K562 (cell line): ENCODE data around the gene NCOA4. TPM values are rescaled to one million over a fixed set of nuclear protein-coding genes. Genes with fewer than 3 reads are reported as not detected.

Experiments
- DIDO1 ChIP-seq: fragments of 450-650 bp; IDR thresholded peaks from 2 replicates; pipeline ENCODE4 v1.6.1; 2016; ENCODE audit warnings: low read depth, missing biosample characterization, missing genetic modification characterization
- FOXJ2 ChIP-seq: fragments of 200-800 bp; sonication (Bioruptor generic); IDR thresholded peaks from 2 replicates; pipeline ENCODE4 v1.6.1; 2016; ENCODE audit warnings: missing genetic modification characterization, missing compliant biosample characterization
- PHB ChIP-seq: fragments of 250-450 bp; sonication (Bioruptor Pico); IDR thresholded peaks from 2 replicates; pipeline ENCODE4 v1.5.0; 2021
- SMARCA5 ChIP-seq: fragments of 450-650 bp; IDR thresholded peaks from 2 replicates; pipeline ENCODE4 v1.6.1; 2016
- SPI1 ChIP-seq: IDR thresholded peaks from 2 replicates; pipeline ENCODE4 v1.6.1; 2011; ENCODE audit warnings: low read depth, low read length, control low read depth, borderline replicate concordance
- TEAD2 ChIP-seq: fragments of 450-650 bp; IDR thresholded peaks from 2 replicates; pipeline ENCODE4 v1.6.1; 2016; ENCODE audit warnings: missing genetic modification characterization, control low read depth, missing compliant biosample characterization
- ZNF239 ChIP-seq: fragments of 250-450 bp; sonication (Bioruptor Pico); IDR thresholded peaks from 2 replicates; pipeline ENCODE4 v1.4.0; 2020; ENCODE audit warnings: mild to moderate bottlenecking
- polyA plus RNA-seq, 8 experiments: library from polyadenylated mRNA; depleted of rRNA in 4 of 8; stranded (reverse) in 5 of 8; unstranded in 3 of 8; fragments of >200 nt; fragmentation: Nextera tagmentation in 2 of 8; fragmentation: Illumina TruSeq in 1 of 8; extraction: Ambion mirVana in 2 of 8; extraction: Trizol in 1 of 8; gene quantifications; 2 replicates each; pipeline versions ENCODE4 v1.2.1 to v1.2.3, GENCODE V29; 2011 to 2014; ENCODE audit warnings: inconsistent platforms in 1 of 8, missing spikeins in 1 of 8
- total RNA-seq, 7 experiments: library from RNA; depleted of rRNA in 6 of 7; stranded (reverse); fragments of >200 nt in 6 of 7; fragmentation: Illumina TruSeq in 2 of 7; extraction: Trizol in 2 of 7; gene quantifications; 2 replicates each; pipeline versions ENCODE4 v1.2.1 to v1.2.3, GENCODE V29; 2011 to 2021; ENCODE audit warnings: low replicate concordance in 1 of 7
- TF ChIP-seq, protein P1 (sequence below): fragments of 450-650 bp; IDR thresholded peaks from one replicate; pipeline ENCODE4 v1.6.1; 2018; ENCODE audit warnings: mild to moderate bottlenecking, moderate library complexity; ENCODE audit not compliant: partially characterized antibody
- TF ChIP-seq, protein P2 (sequence below): fragments of 250-450 bp; sonication (Bioruptor Pico); IDR thresholded peaks from 2 replicates; pipeline ENCODE4 v1.5.0; 2021; ENCODE audit warnings: mild to moderate bottlenecking, moderate library complexity
- TF ChIP-seq, protein P3 (sequence below): fragments of 450-650 bp; formaldehyde crosslinking; IDR thresholded peaks from 2 replicates; pipeline ENCODE4 v1.4.0; 2022; ENCODE audit warnings: mild to moderate bottlenecking, moderate library complexity
- TF ChIP-seq, protein P4 (sequence below): fragments of 250-450 bp; sonication (Bioruptor Pico); IDR thresholded peaks from 2 replicates; pipeline ENCODE4 v1.5.1; 2021; ENCODE audit warnings: mild to moderate bottlenecking
- TF ChIP-seq, protein P5 (sequence below): IDR thresholded peaks from 2 replicates; pipeline ENCODE4 v1.6.1; 2012; ENCODE audit warnings: low read depth, low read length, improper control_type of control experiment, borderline replicate concordance
- TF ChIP-seq, protein P6 (sequence below): fragments of 250-450 bp; sonication (Bioruptor Pico); IDR thresholded peaks from 2 replicates; pipeline ENCODE4 v1.9.0; 2021; ENCODE audit warnings: mild to moderate bottlenecking, inconsistent platforms

NCOA4 gene
- total and polyA plus RNA-seq, 9 of the 15 experiments (the other 6 are each of a cell fraction or from before 2014, with no cell fraction given), result 89.8 to 283 (median 181) TPM

DNA sequence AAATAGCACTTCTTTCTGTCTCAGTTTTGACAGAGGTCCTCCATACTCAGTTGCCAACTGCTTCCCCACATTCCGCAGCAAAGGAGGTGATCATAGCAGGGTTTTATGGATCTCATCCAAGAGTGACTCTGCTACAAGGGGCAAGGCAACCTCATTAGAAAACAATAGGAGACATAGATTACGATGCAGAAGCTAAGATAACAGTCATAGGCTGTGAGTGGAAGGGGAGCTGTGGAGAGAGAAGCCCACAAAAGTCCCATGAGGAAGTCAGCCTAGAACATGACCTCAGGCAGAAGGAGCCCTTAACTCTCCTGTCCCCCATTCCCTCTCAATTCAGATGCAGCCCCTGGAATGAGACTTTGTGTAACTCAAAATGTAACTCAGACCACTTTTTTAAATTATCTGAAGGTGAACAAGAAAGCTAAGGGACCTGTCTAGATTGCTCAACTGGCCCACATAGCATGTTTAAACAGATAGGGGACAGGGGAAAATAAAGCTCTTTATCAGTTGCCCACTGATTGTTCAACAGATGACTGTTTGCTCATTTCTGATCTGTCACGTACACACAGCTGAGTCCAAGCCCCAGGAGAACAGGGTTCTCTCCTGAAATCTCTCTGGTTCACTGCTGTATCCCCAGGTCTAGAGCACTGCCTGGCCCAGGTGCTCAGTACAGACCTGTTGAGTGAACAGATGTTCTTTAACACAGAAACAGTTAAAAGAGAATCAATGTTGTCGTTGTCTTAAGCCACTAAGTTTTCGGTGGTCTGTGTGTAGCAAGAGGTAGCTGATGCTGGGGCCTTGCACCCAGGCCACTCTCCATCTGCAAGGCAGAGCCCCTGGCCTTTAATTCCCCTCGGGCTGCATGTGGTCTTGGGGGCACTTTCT lies 1.5 kb upstream of the NCOA4 start (continued):
- TF ChIP-seq, protein P1, sequence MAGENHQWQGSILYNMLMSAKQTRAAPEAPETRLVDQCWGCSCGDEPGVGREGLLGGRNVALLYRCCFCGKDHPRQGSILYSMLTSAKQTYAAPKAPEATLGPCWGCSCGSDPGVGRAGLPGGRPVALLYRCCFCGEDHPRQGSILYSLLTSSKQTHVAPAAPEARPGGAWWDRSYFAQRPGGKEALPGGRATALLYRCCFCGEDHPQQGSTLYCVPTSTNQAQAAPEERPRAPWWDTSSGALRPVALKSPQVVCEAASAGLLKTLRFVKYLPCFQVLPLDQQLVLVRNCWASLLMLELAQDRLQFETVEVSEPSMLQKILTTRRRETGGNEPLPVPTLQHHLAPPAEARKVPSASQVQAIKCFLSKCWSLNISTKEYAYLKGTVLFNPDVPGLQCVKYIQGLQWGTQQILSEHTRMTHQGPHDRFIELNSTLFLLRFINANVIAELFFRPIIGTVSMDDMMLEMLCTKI, result no peak
- TF ChIP-seq, protein P2, sequence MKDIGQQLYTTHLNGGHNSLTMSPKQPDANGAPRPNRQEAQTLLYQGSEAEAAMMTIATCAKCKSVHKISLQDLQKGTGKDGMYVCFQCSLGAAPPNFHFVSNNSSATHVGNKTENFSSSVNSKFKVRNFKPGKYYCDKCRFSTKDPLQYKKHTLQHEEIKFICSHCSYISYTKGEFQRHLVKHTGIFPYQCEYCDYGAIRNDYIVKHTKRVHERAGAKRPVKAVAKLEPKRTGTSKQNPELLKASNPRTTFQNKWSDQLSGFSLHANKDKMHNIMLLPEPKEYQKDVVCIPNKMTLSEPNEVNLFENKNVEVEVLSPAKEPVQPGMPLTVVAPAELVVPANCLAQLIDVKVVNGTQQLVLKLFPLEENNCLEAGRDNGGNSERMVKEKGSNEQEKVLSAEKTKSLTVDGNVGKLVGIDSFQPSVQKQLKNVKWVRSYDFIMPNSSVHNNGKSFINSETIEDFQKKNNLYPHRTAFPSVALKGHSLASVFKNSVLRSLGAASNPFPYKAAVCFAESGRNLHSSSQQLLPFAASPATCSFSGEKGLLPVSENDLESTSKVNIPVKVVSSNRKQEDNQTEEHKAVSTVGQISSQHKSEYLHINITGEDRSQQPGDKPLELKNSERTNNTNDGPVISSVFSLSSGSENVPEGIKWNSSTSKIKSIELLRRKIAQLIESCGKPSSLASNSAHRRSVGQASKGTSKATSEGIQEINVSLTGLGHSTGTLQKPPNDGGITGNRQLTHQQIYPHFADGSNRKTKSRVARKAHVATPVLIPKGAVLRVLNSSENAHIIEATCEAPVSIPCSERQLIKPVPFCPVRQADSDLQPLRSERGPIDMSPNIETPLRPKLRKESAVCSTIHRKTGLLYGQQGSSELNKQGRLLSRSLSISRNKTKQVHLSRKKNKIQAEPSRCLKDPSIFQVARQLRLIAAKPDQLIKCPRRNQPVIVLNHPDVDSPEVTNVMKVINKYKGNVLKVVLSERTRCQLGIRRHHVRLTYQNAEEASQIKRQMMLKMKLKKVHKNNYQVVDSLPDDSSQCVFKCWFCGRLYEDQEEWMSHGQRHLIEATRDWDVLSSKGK (CRISPR knock-in tag), result no peak
- TF ChIP-seq SPI1, result peak; percentile 64; the same call in 1 of the 2 replicates
- TF ChIP-seq TEAD2 (tag), result no peak
- TF ChIP-seq SMARCA5, result no peak
- TF ChIP-seq DIDO1, result no peak
- no peak for TF ChIP-seq ZNF239 (CRISPR knock-in tag)
- TF ChIP-seq, protein P3, sequence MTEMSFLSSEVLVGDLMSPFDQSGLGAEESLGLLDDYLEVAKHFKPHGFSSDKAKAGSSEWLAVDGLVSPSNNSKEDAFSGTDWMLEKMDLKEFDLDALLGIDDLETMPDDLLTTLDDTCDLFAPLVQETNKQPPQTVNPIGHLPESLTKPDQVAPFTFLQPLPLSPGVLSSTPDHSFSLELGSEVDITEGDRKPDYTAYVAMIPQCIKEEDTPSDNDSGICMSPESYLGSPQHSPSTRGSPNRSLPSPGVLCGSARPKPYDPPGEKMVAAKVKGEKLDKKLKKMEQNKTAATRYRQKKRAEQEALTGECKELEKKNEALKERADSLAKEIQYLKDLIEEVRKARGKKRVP (CRISPR knock-in tag), result no peak
- no peak for TF ChIP-seq FOXJ2
- TF ChIP-seq, protein P4, sequence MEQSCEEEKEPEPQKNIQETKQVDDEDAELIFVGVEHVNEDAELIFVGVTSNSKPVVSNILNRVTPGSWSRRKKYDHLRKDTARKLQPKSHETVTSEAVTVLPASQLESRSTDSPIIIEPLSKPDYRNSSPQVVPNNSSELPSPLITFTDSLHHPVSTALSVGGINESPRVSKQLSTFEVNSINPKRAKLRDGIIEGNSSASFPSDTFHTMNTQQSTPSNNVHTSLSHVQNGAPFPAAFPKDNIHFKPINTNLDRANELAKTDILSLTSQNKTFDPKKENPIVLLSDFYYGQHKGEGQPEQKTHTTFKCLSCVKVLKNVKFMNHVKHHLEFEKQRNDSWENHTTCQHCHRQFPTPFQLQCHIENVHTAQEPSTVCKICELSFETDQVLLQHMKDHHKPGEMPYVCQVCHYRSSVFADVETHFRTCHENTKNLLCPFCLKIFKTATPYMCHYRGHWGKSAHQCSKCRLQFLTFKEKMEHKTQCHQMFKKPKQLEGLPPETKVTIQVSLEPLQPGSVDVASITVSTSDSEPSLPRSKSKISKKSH, result no peak
- TF ChIP-seq, protein P5, sequence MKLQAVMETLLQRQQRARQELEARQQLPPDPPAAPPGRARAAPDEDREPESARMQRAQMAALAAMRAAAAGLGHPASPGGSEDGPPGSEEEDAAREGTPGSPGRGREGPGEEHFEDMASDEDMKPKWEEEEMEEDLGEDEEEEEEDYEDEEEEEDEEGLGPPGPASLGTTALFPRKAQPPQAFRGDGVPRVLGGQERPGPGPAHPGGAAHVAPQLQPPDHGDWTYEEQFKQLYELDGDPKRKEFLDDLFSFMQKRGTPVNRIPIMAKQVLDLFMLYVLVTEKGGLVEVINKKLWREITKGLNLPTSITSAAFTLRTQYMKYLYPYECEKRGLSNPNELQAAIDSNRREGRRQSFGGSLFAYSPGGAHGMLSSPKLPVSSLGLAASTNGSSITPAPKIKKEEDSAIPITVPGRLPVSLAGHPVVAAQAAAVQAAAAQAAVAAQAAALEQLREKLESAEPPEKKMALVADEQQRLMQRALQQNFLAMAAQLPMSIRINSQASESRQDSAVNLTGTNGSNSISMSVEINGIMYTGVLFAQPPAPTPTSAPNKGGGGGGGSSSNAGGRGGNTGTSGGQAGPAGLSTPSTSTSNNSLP, result no peak; the same call in 1 of the 2 replicates
- TF ChIP-seq PHB (CRISPR knock-in tag), result no peak
- TF ChIP-seq, protein P6, sequence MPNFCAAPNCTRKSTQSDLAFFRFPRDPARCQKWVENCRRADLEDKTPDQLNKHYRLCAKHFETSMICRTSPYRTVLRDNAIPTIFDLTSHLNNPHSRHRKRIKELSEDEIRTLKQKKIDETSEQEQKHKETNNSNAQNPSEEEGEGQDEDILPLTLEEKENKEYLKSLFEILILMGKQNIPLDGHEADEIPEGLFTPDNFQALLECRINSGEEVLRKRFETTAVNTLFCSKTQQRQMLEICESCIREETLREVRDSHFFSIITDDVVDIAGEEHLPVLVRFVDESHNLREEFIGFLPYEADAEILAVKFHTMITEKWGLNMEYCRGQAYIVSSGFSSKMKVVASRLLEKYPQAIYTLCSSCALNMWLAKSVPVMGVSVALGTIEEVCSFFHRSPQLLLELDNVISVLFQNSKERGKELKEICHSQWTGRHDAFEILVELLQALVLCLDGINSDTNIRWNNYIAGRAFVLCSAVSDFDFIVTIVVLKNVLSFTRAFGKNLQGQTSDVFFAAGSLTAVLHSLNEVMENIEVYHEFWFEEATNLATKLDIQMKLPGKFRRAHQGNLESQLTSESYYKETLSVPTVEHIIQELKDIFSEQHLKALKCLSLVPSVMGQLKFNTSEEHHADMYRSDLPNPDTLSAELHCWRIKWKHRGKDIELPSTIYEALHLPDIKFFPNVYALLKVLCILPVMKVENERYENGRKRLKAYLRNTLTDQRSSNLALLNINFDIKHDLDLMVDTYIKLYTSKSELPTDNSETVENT (CRISPR knock-in tag), result no peak
